DOHH2 (cell line): ENCODE measurements around the gene XIST.

Experiments
- H3F3A ChIP-seq: fragments of 200-600 bp; sonication (generic), shearing (Covaris generic); 2 replicates; pipeline ENCODE4 v1.6.0; 2016; ENCODE audit warnings: antibody characterized with exemption, mild to moderate bottlenecking; ENCODE audit not compliant: control insufficient read depth, insufficient read depth
- H3K27ac ChIP-seq: fragments of 200-600 bp; sonication (generic); 2 replicates; pipeline ENCODE4 v1.5.1; 2014; ENCODE audit warnings: low read depth, mild to moderate bottlenecking, low read length, moderate library complexity
- H3K27me3 ChIP-seq: fragments of 200-600 bp; sonication (generic); 2 replicates; pipeline ENCODE4 v1.6.1; 2014; ENCODE audit warnings: mild to moderate bottlenecking, low read length, mixed read lengths; ENCODE audit not compliant: control insufficient read depth
- H3K36me3 ChIP-seq: fragments of 200-600 bp; sonication (generic); 2 replicates; pipeline ENCODE4 v1.6.1; 2014; ENCODE audit warnings: mild to moderate bottlenecking, low read length, moderate library complexity, mixed read lengths; ENCODE audit not compliant: control insufficient read depth
- H3K4me1 ChIP-seq: fragments of 200-600 bp; sonication (generic); 2 replicates; pipeline ENCODE4 v1.6.1; 2014; ENCODE audit warnings: mild to moderate bottlenecking, low read length, mixed read lengths; ENCODE audit not compliant: control insufficient read depth
- H3K4me2 ChIP-seq: fragments of 200-600 bp; sonication (generic); 2 replicates; pipeline ENCODE4 v1.6.0; 2014; ENCODE audit warnings: mild to moderate bottlenecking, low read length, moderate library complexity
- H3K4me3 ChIP-seq: fragments of 200-600 bp; sonication (generic); 2 replicates; pipeline ENCODE4 v1.5.1; 2014; ENCODE audit warnings: mild to moderate bottlenecking, low read length, mixed read lengths
- H3K79me2 ChIP-seq: fragments of 200-600 bp; sonication (generic); 2 replicates; pipeline ENCODE4 v1.6.1; 2014; ENCODE audit warnings: mild to moderate bottlenecking, low read length, mixed read lengths; ENCODE audit not compliant: control insufficient read depth
- H3K9me2 ChIP-seq: fragments of 200-600 bp; sonication (generic); replicated peaks from 2 replicates; pipeline ENCODE4 v1.6.1; 2014; ENCODE audit warnings: mild to moderate bottlenecking, low read length, mixed read lengths; ENCODE audit not compliant: control insufficient read depth
- H3K9me3 ChIP-seq: fragments of 200-600 bp; sonication (generic); 2 replicates; pipeline ENCODE4 v1.6.1; 2014; ENCODE audit warnings: antibody characterized with exemption, low read length, mixed read lengths; ENCODE audit not compliant: control insufficient read depth, insufficient read depth
- H4K20me1 ChIP-seq: fragments of 200-600 bp; sonication (generic); 2 replicates; pipeline ENCODE4 v1.6.0; 2014; ENCODE audit warnings: low read depth, mild to moderate bottlenecking, antibody characterized with exemption, low read length, moderate library complexity; ENCODE audit not compliant: control insufficient read depth, insufficient read depth
- EZH2phosphoT487 ChIP-seq: fragments of 200-600 bp; sonication (generic); IDR thresholded peaks from 2 replicates; pipeline ENCODE4 v1.6.1; 2017; ENCODE audit warnings: borderline replicate concordance, mild to moderate bottlenecking, antibody characterized with exemption, low read length, moderate library complexity, mixed read lengths
- TF ChIP-seq, protein P1 (sequence below): fragments of 200-600 bp; sonication (generic); IDR thresholded peaks from one replicate; pipeline ENCODE4 v1.5.1; 2014; ENCODE audit warnings: antibody characterized with exemption, mild to moderate bottlenecking, low read depth, low read length; ENCODE audit not compliant: poor library complexity, severe bottlenecking

The XIST gene

GRCh38 chrX:73785493-73785892, 67.0 kb downstream of the XIST start:
- no peak overlapping the region for H3K27ac ChIP-seq
- no peaks in the 10 kb centered on the region for H3K9me3 ChIP-seq
- H3K36me3 ChIP-seq, result no peaks in the 10 kb centered on the region
- no peaks in the 10 kb centered on the region for H3K4me1 ChIP-seq
- no peak overlapping the region for H3K4me2 ChIP-seq
- no peaks in the 10 kb centered on the region for H3K27me3 ChIP-seq
- no peaks in the 10 kb centered on the region for H3F3A ChIP-seq
- TF ChIP-seq, protein P1, sequence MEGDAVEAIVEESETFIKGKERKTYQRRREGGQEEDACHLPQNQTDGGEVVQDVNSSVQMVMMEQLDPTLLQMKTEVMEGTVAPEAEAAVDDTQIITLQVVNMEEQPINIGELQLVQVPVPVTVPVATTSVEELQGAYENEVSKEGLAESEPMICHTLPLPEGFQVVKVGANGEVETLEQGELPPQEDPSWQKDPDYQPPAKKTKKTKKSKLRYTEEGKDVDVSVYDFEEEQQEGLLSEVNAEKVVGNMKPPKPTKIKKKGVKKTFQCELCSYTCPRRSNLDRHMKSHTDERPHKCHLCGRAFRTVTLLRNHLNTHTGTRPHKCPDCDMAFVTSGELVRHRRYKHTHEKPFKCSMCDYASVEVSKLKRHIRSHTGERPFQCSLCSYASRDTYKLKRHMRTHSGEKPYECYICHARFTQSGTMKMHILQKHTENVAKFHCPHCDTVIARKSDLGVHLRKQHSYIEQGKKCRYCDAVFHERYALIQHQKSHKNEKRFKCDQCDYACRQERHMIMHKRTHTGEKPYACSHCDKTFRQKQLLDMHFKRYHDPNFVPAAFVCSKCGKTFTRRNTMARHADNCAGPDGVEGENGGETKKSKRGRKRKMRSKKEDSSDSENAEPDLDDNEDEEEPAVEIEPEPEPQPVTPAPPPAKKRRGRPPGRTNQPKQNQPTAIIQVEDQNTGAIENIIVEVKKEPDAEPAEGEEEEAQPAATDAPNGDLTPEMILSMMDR, result no peak
- TF ChIP-seq EZH2phosphoT487, result no peak
- no peak overlapping the region for H3K4me3 ChIP-seq
- no peaks in the 10 kb centered on the region for H3K79me2 ChIP-seq
- no peaks in the 10 kb centered on the region for H4K20me1 ChIP-seq
- H3K9me2 ChIP-seq, result no peaks in the 10 kb centered on the region
